CD4-positive, alpha-beta T cell treated with Interleukin-17A for 1 hour (primary cell): ENCODE data around the gene PDE3B.
"Not testable (repeated sequence)": the region's sequence is repeated elsewhere in the genome, so short reads cannot be mapped to it uniquely, and the experiment has no call there.

Experiments used
- DNase-seq: peaks from one replicate; pipeline ENCODE4 v3.0.0-alpha.2; 2020

Gene PDE3B

DNA sequence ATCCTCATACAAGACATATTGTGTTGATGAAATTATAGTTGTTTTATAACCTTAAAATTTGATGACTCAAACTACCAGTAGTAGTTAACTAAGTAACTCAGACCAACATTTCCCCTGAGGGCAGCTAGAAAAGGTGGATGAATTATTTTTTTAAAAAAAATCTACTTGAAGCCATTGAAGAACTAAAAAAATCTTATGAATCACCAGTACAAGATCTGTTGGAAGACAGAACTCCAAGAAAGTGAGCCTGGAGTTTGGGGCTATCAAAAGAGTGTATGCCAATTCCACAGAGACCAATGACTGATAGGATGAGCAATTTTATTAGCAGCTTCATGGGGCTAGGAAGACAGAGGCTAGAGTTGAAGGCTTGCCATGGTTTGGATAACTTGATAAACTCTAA is 176.0 kb downstream of the PDE3B start:
- DNase-seq: no peak

- no peak for DNase-seq
Measured at GRCh38 chr11:14821031-14821430, 177.4 kb downstream of the PDE3B start.

DNA sequence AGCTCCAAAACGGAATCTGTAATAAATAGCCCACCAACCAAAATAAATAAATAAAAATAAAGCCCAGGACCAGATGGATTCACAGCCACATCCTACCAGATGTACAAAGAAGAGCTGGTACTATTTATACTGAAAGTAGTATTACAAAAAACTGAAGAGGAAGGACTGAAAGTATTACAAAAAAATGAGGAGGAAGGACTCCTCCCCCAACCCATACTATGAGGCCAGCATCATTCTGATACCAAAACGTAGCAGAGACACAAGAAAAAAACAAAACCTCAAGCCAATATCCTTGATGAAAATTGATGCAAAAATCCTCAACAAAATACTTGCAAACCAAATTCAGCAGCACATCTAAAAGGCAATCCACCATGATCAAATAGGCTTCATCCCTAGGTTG is 183.0 kb downstream of the PDE3B start:
- no peak for DNase-seq

GRCh38 chr11:14835496-14836492 is 192.2 kb downstream of the PDE3B start:
- DNase-seq: no peak

DNA sequence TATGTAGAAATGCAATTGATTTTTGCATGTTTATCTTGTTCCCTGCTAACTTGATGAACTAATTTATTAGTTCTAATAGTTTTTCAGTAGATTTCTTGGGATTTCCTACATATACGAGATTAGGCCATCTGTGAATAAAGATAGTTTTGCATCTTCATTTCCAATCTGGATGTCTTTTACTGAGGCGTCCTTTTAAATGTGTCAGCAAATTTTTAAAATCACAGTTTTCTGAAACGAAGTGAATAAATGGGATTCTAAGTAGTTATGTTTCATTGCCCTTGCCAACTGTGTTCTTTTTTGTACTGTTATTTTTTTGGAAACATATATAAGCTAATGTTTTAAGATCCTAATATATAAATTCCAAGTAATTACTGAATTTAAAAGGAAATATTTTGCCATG is 198.4 kb downstream of the PDE3B start:
- no peak for DNase-seq

- no peak for DNase-seq
Measured at GRCh38 chr11:14852571-14853177, 209.1 kb downstream of the PDE3B start.

DNA sequence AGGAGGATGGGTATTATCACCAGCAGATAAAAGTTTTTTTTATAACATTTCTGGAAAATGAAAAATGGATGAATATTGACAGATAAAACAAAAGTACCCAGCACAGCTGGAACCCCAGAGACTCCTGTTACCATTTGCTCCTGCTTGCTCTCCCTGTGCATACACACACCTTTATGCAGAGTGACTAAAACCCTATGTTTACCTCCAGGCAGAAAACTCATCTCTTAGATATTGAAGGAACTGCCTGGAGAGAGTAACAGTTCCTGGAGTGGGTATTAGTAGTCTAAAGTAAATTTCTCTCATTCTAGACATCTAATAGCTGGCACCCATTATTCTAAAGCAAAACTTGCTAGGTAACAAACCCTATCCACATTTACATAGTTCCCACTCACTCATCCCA is 210.5 kb downstream of the PDE3B start:
- no peak for DNase-seq

DNA sequence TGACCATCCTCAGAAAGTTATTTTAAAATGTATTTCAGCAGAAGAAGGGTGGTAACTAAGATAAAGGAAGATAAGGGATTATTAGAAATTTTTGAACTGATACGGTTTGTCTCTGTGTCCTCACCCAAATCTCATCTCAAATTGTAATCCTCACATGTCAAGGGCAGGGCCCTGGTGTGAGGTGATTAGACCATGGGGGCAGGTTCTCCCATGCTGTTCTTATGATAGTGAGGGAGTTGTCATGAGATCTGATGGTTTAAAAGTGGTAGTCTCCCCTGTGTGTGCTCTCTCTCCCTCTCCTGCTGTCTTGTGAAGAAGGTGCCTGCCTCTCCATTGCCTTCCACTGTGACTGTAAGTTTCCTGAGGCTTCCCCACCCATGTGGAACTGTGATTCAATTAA is 212.3 kb downstream of the PDE3B start:
- DNase-seq: no peak

DNA sequence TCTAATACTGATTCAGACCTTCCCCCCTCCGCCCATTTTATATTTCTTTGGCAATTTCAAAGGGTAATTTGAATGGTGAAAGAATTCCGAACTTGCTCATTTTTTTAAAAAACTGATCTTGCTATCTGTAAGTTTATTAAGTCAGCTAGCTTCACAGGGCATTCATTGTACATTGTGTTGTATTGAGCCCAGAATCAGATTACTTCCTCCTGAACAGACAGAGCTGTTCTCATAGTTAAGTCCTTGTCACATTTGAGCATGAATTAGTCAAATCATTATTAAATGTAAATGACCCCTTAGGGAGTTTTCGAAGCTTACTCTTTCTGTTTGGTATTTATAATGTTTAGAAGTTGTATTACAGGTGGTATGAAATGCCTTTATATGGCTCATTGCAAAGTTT is 214.0 kb downstream of the PDE3B start:
- DNase-seq: no peak

DNA sequence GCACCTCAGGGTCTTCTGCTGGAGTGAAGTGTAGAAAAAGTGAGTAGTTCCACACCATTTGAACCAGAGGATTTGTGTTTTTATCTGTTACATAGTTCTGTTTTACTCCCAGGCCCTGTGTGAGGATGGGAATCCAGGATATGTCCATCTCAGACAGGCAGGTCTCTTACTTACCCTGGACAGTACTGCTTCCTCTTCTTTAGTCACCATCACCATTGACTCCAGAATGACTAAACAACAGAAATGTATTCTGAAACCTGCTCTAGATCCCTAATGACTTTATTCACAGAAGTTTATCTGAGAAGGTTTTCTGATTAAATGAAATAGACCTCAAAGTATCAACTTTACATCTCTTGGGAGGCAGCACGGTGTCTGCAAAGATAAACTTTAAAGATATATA is 214.8 kb downstream of the PDE3B start:
- DNase-seq: no peak

DNA sequence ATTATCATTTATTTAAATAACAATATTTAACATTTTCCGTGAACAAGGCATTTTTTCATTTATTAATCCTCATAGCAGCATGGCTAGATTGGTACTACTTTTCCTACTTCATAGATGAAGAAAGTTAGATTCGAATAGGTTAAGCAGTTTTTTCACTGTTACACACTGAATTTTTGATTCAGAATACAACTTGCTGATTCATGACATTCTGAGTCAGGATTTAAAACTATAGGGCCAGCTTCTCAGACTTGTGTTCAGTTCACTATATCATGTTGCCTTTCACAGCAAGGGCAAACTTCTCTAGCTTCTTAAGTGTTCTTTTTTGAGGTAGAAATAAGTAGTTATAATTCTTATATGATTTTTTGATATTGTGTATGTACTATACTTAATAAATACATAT is 216.9 kb downstream of the PDE3B start:
- no peak for DNase-seq

DNA sequence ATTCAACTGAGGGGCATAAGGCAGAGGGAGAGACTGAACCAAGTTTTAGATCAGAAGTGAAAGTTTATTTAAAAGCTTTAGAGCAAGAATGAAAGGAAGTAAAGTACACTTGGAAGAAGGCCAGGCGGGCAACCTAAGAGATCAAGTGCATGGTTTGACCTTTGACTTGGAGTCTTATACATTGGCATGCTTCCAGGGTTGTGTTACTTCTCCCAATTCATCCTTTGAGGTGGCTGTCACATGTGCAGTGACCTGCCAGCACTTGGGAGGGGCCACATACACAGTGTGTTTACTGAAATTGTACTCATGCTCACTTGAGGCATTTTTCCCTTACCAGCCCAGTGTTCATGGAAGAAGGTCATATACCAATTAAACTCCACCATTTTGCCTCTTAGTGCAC is 218.1 kb downstream of the PDE3B start:
- no peak for DNase-seq

GRCh38 chr11:14863775-14864174 is 220.2 kb downstream of the PDE3B start:
- not testable (repeated sequence) for DNase-seq

DNA sequence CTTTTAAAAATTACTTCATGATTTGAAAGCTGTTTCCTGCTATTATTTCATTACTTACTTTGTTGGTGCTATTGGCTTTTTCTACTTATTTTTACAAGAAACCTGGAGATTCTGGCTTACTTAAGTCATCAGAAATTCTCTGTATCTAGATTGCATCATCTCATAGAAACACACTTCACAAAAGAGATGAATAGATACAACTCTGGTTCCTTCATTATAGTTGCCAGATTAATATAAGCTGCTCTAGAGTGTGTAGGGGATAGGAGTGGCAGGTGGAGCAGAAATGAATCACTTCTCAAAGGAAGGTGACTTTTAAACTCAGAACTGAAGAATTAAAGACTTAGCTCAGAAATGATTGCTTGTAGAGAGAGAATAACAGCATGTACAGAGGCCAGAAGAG is 228.4 kb downstream of the PDE3B start:
- DNase-seq: no peak

GRCh38 chr11:14873632-14874031 is 230.0 kb downstream of the PDE3B start:
- DNase-seq: no peak

- DNase-seq: no peak
Measured at GRCh38 chr11:14875163-14875562, 231.6 kb downstream of the PDE3B start.

DNA sequence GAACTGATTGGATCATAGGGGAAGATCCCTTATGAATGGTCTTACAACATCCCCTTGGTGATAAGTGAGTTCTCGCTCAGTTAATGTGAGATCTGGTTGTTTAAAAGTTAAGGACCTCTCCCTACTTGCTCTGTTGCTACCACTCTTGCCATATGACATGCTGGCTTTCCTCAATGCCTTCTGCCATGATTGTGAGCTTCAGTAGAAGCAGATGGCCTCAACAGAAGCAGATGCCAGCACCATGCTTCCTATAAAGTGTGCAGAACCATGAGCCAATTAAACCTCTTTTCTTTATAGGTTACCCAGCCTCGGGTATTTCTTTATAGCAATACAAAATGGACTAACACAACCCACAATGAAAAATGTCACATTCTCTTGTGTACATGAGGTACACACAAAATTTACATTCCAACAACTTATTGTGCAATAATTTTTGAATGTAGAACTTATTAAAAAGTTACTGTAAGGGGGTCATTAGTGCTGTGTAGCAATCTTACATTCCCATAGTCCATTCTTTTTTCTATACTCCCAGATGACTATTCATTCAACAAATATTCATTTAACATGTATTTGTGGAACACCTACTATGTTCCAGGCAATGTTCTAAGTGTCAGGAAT is 238.1 kb downstream of the PDE3B start:
- DNase-seq: no peak

GRCh38 chr11:14882196-14882595 is 238.6 kb downstream of the PDE3B start:
- no peak for DNase-seq

GRCh38 chr11:14883683-14884082 is 240.1 kb downstream of the PDE3B start:
- DNase-seq: not testable (repeated sequence)

- no peak for DNase-seq
Measured at GRCh38 chr11:14884667-14885273, 241.2 kb downstream of the PDE3B start.

DNA sequence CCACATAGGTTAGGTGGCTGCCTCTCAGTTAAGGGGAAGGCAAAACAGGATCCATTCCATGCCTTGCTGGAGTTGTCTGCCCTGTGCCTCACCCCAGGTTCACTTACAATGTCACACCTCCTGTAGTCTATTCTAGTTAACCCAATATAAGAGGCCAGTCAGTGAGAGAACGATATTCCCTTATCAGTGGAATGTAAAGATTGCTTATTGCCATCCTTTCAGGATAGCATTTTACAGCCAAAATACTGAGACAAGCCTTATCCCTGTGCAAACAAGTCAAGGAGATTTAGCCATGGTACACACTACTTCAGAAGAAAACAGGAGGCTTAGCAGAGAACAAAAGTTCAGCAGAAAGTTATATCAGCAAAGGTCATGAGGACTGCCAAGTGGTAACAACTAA is 242.9 kb downstream of the PDE3B start:
- DNase-seq: no peak

GRCh38 chr11:14891143-14892035 is 247.8 kb downstream of the PDE3B start:
- DNase-seq: peak; percentile 91
